IPS-15b (cell line): Measurements from ENCODE around the gene PREPL.
"Not testable (repeated sequence)": the region's sequence is repeated elsewhere in the genome, so short reads cannot be mapped to it uniquely, and the experiment has no call there.

Experiments used
- H3K27me3 ChIP-seq: one replicate; pipeline ENCODE4 v1.6.1; 2013; ENCODE audit warnings: low read length; ENCODE audit not compliant: control insufficient read depth, insufficient read depth
- H3K36me3 ChIP-seq: one replicate; pipeline ENCODE4 v1.6.1; 2013; ENCODE audit warnings: low read length; ENCODE audit not compliant: control insufficient read depth, insufficient read depth
- H3K4me1 ChIP-seq: one replicate; pipeline ENCODE4 v1.6.1; 2013; ENCODE audit warnings: mild to moderate bottlenecking, low read length; ENCODE audit not compliant: control insufficient read depth, insufficient read depth
- H3K4me3 ChIP-seq: one replicate; pipeline ENCODE4 v1.5.1; 2013; ENCODE audit warnings: low read depth, low read length
- H3K9ac ChIP-seq: one replicate; pipeline ENCODE4 v1.6.1; 2013; ENCODE audit warnings: low read depth, mild to moderate bottlenecking, low read length
- H3K9me3 ChIP-seq: one replicate; pipeline ENCODE4 v1.6.1; 2013; ENCODE audit warnings: mild to moderate bottlenecking, low read length; ENCODE audit not compliant: control insufficient read depth, insufficient read depth

Gene PREPL

DNA sequence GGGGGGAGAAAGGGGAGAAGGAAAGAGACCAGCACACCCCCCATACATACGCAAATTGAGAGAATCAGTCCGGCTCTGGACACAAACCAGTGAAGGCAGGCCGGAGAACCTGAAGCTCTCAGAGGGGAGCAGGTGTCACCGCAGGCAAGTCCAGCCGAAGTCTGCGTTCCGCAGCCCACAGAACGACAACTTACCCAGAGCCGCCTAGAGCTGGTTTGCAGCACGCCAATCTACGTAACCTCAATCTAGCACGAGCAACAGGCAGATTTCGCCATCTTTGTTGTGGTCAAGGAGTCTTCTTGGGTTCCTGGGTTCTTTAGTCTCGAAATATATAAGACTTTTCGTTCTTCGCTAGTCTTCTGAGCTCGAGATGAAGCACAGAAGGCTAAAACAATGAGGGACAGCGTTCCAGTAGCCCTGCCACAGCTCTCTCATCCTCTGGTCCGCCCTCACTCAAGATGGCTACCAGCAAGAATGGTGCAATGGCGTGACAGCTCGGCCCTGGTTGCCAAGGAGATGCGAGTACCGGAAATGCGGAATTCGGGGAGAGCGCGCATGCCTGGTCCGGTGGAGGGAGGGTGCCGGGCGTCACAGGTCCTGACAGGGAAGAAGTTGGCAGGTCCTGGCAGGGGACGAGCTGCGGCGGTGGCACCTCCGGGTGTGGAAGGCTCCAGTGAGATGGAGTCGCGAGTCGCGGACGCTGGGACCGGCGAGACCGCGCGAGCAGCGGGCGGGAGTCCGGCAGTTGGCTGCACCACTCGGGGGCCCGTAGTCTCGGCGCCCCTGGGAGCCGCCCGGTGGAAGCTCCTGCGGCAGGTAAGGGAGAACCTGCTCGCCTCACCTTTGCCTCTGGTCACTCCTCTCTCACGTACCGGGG lies at the start of gene PREPL, which contains the start of gene CAMKMT:
TSS of gene PREPL (minus strand) at position 165 of the 877 bp plus-strand sequence. CDS start 15,152 bp downstream, outside the sequence.
TSS of gene CAMKMT (plus strand) at position 618 of the 877 bp plus-strand sequence.
- no peaks in the 10 kb centered on the region for H3K36me3 ChIP-seq
- H3K4me1 ChIP-seq: peaks cover 3% of the 10 kb centered on the region
- H3K27me3 ChIP-seq: no peaks in the 10 kb centered on the region
- H3K9me3 ChIP-seq: no peaks in the 10 kb centered on the region
- H3K9ac ChIP-seq: peak within 1 kb of the TSS; percentile 96
- peak within 1 kb of the TSS; percentile 91 for H3K4me3 ChIP-seq

DNA sequence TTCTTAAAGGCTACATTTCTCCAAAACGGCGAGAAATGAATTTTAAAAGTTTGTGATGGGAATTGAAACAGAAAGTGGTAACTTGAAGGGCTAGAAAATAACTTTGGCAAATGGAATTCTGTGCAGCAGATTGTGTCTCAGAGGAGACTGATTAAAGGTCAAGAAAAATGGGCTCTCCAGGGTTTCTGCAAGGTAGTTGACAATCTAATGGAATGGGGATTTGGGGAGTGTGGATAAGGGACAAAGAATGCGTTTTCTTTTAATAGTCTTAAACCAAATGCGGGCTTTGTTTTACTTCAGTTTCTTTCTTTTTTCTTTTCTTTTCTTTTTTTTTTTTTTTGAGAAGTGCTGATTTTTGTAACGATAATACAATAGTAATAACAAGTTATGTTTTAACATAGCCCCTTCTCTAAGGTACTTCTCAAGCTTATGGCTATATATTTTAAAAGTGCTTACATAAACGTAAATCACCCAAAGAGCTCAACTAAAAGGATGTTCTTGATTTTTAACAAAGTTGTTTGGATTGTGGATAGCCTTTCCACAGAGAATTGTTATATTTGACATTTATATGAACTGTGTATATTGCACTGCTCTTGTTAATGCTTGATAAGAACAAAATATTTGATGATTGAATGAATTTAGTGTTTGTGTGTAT lies 37.1 kb upstream of the PREPL start:
- no peak overlapping the region for H3K9ac ChIP-seq

DNA sequence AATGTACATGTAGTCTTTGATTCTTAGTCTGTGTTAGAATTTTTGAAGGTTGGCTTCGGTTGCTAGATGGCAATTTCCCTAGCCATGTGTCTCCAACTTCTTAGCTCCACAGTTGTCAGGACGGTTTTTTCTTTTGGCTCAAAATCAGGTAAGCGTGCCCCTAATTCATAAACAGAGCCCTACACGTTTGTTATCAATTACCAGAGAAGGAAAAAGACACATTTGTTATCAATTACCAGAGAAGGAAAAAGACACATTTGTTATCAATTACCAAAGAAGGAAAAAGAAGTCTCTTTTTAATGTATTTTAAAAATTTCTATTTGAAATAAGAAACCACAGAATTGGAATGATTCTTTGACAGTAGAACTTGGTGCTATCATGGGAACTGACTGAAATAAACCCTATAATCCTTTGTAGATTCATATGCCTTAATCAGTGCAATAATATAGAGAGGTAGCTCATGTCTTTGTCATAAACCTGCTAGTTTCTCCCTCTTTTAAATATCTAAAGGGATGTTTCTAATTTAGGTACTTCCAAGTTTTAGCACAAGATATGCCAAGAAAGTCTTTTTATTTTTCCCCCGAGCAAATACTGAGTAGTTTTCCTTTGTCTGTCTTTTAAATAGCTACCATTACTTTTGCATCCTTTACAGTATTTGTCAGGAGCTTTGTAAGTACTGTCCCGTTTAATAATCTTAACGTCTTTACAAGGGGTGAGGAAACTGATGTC lies 36.3 kb upstream of the PREPL start:
- H3K4me3 ChIP-seq: no peak overlapping the region
- peaks cover 13% of the 10 kb centered on the region for H3K4me1 ChIP-seq
- H3K27me3 ChIP-seq: no peaks in the 10 kb centered on the region
- H3K36me3 ChIP-seq: no peaks in the 10 kb centered on the region
- H3K9ac ChIP-seq: no peak overlapping the region
- H3K9me3 ChIP-seq: no peaks in the 10 kb centered on the region

More for the DNA sequence above, 37.1 kb upstream of the PREPL start:
- Histone ChIP-seq H3K4me1 (peaks cover 13% of the 10 kb centered on the region), H3K4me3 (no peak overlapping the region), H3K9me3 (no peaks in the 10 kb centered on the region), H3K27me3 (no peaks in the 10 kb centered on the region), H3K36me3 (no peaks in the 10 kb centered on the region)

DNA sequence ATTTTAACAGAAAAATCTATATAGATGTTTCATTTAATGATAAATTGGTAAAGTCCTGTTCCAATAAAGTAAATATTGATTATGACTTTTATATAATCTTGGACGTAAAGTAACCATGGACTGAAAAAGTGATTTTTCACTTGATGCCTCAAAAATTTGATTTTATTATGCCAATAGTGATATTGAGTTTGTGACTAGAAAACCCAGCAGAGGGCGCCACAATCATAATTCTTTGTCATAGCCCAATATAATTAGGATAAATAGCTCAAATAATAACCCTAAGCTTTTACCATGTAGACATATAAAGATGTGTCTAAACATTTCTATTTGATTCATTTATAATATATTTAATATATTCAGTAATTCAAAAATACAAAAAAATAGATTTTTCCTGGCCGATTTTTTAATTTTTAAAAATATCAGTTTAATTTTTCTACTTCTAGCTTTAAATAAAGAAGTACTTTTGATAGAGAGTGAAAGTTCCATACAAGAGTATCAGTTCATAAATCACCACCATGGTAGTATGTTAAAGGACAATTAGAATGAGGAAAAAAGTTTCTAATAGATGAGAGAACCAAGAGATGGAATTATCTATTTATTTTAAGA lies 31.1 kb upstream of the PREPL start:
- H3K4me3 ChIP-seq: no peak overlapping the region
- no peak overlapping the region for H3K9ac ChIP-seq
- no peaks in the 10 kb centered on the region for H3K36me3 ChIP-seq

DNA sequence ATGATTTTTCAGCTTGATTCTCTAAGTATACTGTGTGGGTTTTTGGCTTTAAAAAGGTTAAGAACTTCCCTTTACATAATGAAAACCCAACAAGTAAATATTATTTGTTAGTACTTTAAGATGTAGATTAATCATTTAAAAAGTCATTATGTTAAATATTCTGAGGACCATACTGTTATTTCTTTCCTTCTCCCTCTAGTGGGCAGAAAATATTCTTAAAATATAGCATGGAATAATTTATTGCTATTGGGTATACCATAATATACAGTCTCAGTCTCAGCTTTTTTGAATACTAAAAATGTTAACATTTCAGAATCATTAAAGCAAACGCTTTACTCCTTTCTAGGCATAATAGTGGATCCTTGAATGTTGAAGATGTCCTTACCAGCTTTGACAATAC lies 28.6 kb upstream of the PREPL start:
- Histone ChIP-seq H3K27me3 (no peaks in the 10 kb centered on the region), H3K4me3 (no peak overlapping the region), H3K4me1 (no peaks in the 10 kb centered on the region), H3K36me3 (no peaks in the 10 kb centered on the region), H3K9me3 (no peaks in the 10 kb centered on the region), H3K9ac (no peak overlapping the region)

More for the DNA sequence above, 31.1 kb upstream of the PREPL start:
- Histone ChIP-seq H3K9me3 (no peaks in the 10 kb centered on the region), H3K4me1 (peaks cover 3% of the 10 kb centered on the region), H3K27me3 (no peaks in the 10 kb centered on the region)

DNA sequence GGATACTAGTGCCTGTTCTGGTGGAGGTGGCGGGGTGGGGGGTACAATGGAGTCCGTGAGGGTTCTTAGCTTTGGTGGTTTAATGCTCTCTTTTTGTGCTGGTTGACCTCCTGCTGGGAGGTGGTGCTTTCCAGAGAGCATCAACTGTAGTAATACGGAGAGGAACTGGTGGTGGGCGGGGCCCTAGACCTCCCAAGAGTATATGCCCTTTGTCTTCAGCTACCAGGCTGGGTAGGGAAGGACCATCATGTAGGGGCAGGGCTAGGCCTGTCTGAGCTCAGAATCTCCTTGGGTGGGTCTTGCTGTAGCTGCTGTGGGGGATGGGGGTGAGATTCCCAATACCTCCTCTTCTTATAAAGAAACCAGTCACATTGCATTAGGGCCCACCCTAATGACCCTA lies 27.6 kb upstream of the PREPL start:
- Histone ChIP-seq H3K36me3 (no peaks in the 10 kb centered on the region), H3K9me3 (no peaks in the 10 kb centered on the region), H3K4me3 (no peak overlapping the region), H3K27me3 (no peaks in the 10 kb centered on the region), H3K4me1 (no peaks in the 10 kb centered on the region), H3K9ac (no peak overlapping the region)

DNA sequence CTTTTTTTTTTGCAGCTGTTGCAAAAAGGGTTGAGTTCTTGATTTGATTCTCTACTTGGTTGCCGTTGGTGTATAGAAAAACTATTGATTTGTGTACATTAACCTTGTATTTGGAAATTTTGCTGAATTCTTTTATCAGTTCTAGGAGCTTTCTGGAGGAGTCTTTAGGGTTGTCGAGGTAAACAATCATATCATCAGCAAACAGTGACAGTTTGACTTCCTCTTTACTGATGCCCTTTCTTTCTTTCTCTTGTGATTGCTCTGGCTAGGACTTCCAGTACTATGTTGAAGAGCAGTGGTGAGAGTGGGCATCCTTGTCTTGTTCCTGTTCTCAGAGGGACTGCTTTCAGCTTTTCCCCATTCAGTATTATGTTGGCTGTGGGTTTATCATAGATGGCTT lies 23.9 kb upstream of the PREPL start:
- not testable (repeated sequence) for H3K27me3 ChIP-seq, H3K9me3 ChIP-seq, H3K36me3 ChIP-seq, H3K4me1 ChIP-seq, H3K4me3 ChIP-seq, H3K9ac ChIP-seq

DNA sequence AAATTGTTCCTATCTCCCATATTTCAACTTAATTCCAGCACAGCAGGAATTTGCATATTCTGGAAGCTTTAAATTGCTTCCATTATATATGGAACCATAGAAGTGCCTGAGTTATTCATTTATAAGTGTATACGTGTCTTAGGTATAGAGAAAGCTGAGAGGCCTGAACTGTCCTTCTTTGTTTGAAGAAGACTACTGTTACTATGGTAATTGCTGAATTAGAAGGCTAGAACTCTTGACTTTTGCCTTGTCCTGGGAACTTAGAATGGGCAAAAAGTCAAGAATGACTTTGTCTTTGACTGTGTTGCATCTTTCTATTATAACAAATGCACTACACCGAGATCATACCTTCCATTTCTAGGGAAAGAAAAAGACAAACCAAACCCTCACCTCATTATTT lies 16.2 kb upstream of the PREPL start:
- Histone ChIP-seq H3K4me1 (peaks cover 4% of the 10 kb centered on the region), H3K36me3 (no peaks in the 10 kb centered on the region), H3K27me3 (no peaks in the 10 kb centered on the region)

DNA sequence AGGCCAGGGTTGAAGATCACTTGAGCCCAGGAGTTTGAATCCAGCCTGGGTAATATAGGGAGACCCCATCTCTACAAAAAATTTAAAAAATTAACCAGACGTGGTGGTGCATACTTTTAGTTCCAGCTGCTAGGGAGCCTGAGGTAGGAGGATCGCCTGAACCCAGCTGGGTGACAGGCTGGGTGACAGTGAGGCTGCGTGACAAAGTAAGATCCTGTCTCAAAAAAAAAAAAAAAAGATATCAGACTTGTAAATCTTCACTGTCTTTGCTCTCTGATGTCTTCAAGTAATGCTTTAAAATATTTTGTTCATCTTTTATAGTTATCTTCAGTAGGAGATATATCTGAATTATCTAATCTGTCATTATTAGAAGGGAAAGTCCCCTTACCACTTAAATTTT lies 11.0 kb upstream of the PREPL start:
- Histone ChIP-seq H3K36me3 (no peaks in the 10 kb centered on the region), H3K4me1 (peaks cover 6% of the 10 kb centered on the region), H3K9ac (no peak overlapping the region), H3K9me3 (no peaks in the 10 kb centered on the region), H3K27me3 (no peaks in the 10 kb centered on the region), H3K4me3 (no peak overlapping the region)

More for the DNA sequence above, 16.2 kb upstream of the PREPL start:
- Histone ChIP-seq H3K4me3 (no peak overlapping the region), H3K9me3 (no peaks in the 10 kb centered on the region), H3K9ac (no peak overlapping the region)

DNA sequence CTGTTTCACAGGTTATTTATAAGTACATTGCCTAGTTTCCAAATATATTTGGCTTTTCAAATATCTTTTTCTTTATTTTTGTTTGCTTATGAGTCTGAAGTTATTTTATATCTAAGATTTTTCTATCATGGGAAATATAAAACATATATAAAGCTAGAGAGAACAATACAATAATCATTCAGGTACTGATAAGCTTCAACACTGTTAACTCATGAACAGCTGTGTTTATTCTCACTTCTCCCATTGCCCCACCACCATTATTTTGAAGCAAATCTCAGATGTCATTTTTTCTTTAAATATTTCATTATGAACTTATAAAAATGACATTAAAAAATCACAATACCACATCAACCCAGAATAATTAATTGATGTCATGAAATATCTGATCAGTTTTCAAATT lies 10.2 kb upstream of the PREPL start:
- H3K9ac ChIP-seq: no peak overlapping the region
- H3K27me3 ChIP-seq: no peaks in the 10 kb centered on the region
- H3K4me3 ChIP-seq: no peak overlapping the region
- no peaks in the 10 kb centered on the region for H3K36me3 ChIP-seq
- no peaks in the 10 kb centered on the region for H3K9me3 ChIP-seq
- peaks cover 6% of the 10 kb centered on the region for H3K4me1 ChIP-seq

DNA sequence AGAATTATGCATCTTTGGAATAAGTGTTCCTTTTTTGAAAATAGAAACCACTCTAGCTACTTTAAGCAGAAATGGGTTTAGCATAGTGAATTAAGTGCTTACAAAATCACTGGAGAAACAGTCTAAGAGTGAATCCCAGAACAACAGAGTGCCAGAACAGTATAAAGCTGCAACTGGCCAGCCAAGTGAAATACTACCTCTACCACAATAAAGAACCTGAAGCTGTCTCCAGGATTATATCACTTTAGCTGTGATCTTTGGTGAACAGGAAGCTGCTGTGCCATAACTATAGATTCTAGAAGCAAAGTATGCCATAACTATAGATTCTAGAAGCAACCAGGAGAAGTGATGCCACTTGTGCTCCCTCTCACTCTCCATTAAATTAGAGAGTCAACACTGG lies 8.1 kb upstream of the PREPL start:
- Histone ChIP-seq H3K36me3 (no peaks in the 10 kb centered on the region), H3K4me3 (no peak overlapping the region), H3K9me3 (no peaks in the 10 kb centered on the region), H3K9ac (no peak overlapping the region), H3K27me3 (no peaks in the 10 kb centered on the region), H3K4me1 (peaks cover 6% of the 10 kb centered on the region)
